Neuronal stem cell (in vitro differentiated cells): ENCODE data around the gene COBLL1.

ENCODE experiments used
- DNase-seq: peaks from one replicate; pipeline ENCODE4 v3.0.0-alpha.2; 2013; ENCODE audit warnings: low spot score
- H2AFZ ChIP-seq: one replicate; pipeline ENCODE4 v1.6.1; 2013; ENCODE audit warnings: mild to moderate bottlenecking, low read length, inconsistent platforms
- H2AK5ac ChIP-seq: 2 replicates; pipeline ENCODE4 v1.6.1; 2013; ENCODE audit warnings: low read depth, mild to moderate bottlenecking, inconsistent platforms, low read length, moderate library complexity, mixed read lengths
- H2BK120ac ChIP-seq: 2 replicates; pipeline ENCODE4 v1.6.1; 2013; ENCODE audit warnings: low read depth, mild to moderate bottlenecking, inconsistent platforms, low read length, moderate library complexity, mixed read lengths
- H2BK12ac ChIP-seq: one replicate; pipeline ENCODE4 v1.6.1; 2013; ENCODE audit warnings: low read length, inconsistent platforms
- H2BK15ac ChIP-seq: 2 replicates; pipeline ENCODE4 v1.6.1; 2013; ENCODE audit warnings: mild to moderate bottlenecking, low read length, inconsistent platforms, mixed read lengths
- H2BK5ac ChIP-seq: one replicate; pipeline ENCODE4 v1.6.1; 2013; ENCODE audit warnings: inconsistent platforms, mild to moderate bottlenecking, low read length, moderate library complexity
- H3K14ac ChIP-seq: one replicate; pipeline ENCODE4 v1.6.1; 2013; ENCODE audit warnings: low read length, inconsistent platforms
- H3K18ac ChIP-seq: 2 replicates; pipeline ENCODE4 v1.6.1; 2013; ENCODE audit warnings: low read length, inconsistent platforms
- H3K23ac ChIP-seq: 2 replicates; pipeline ENCODE4 v1.6.1; 2013; ENCODE audit warnings: low read depth, mild to moderate bottlenecking, mixed read lengths, low read length, inconsistent platforms; ENCODE audit not compliant: poor library complexity
- H3K27ac ChIP-seq: replicated peaks from 3 replicates; pipeline ENCODE4 v1.5.1; 2013; ENCODE audit warnings: low read length, inconsistent platforms
- H3K27me3 ChIP-seq, 3 experiments: 2 replicates each; pipeline ENCODE4 v1.6.1; 2013; ENCODE audit warnings: low read length in 3 of 3, mild to moderate bottlenecking in 2 of 3, inconsistent platforms in 1 of 3, low read depth in 1 of 3, mixed read lengths in 1 of 3, moderate library complexity in 1 of 3; ENCODE audit not compliant: control insufficient read depth in 3 of 3, insufficient read depth in 3 of 3
- H3K36me3 ChIP-seq, 2 donors: replicated peaks in 1 of 2; 2 replicates each; pipeline ENCODE4 v1.6.1; 2013; ENCODE audit warnings: low read length in 2 of 2; ENCODE audit not compliant: control insufficient read depth in 2 of 2, insufficient read depth in 2 of 2
- H3K4ac ChIP-seq: 2 replicates; pipeline ENCODE4 v1.6.1; 2013; ENCODE audit warnings: inconsistent platforms, mild to moderate bottlenecking, low read length, moderate library complexity
- H3K4me1 ChIP-seq, 2 donors: 1 replicate in 1 of 2; 2 replicates in 1 of 2; pipeline ENCODE4 v1.6.1; 2013; ENCODE audit warnings: low read length in 2 of 2, low read depth in 1 of 2; ENCODE audit not compliant: control insufficient read depth in 2 of 2, insufficient read depth in 1 of 2
- H3K4me2 ChIP-seq: one replicate; pipeline ENCODE4 v1.6.1; 2013; ENCODE audit warnings: mild to moderate bottlenecking, low read length, inconsistent platforms; ENCODE audit not compliant: insufficient read depth, poor library complexity, severe bottlenecking
- H3K4me3 ChIP-seq, 2 donors: 2 replicates each; pipeline ENCODE4 v1.5.1; 2013; ENCODE audit warnings: low read length in 2 of 2, mild to moderate bottlenecking in 2 of 2, inconsistent platforms in 1 of 2, moderate library complexity in 1 of 2
- H3K79me1 ChIP-seq: one replicate; pipeline ENCODE4 v1.6.1; 2013; ENCODE audit warnings: low read depth, mild to moderate bottlenecking, inconsistent platforms, low read length, moderate library complexity
- H3K9ac ChIP-seq: one replicate; pipeline ENCODE4 v1.6.1; 2013; ENCODE audit warnings: mild to moderate bottlenecking, low read depth, low read length, inconsistent platforms; ENCODE audit not compliant: poor library complexity
- H3K9me3 ChIP-seq, 2 donors: replicated peaks in 1 of 2; 2 replicates each; pipeline versions ENCODE3 to v1.6.1; 2013; ENCODE audit warnings: low read length in 2 of 2, mild to moderate bottlenecking in 2 of 2, inconsistent platforms in 1 of 2, low read depth in 1 of 2, mixed read lengths in 1 of 2, moderate library complexity in 1 of 2; ENCODE audit not compliant: control insufficient read depth in 2 of 2, insufficient read depth in 1 of 2
- H4K8ac ChIP-seq: one replicate; pipeline ENCODE4 v1.6.1; 2013; ENCODE audit warnings: low read depth, mild to moderate bottlenecking, inconsistent platforms, low read length, moderate library complexity
- H4K91ac ChIP-seq: one replicate; pipeline ENCODE4 v1.6.1; 2013; ENCODE audit warnings: low read length, low read depth, mild to moderate bottlenecking, inconsistent platforms; ENCODE audit not compliant: poor library complexity
- WGBS, 2 donors: extraction: QIAGEN DNeasy Blood & Tissue Kit; methylation state at CpG; one replicate each; pipeline ENCODE4 v1.1.7; 2013; ENCODE audit warnings: missing lambda C conversion rate in 2 of 2, mixed read lengths in 1 of 2; ENCODE audit not compliant: insufficient read length in 2 of 2, insufficient replicate concordance in 1 of 2; ENCODE audit errors: extremely low coverage in 2 of 2; 5-methylcytosine and 5-hydroxymethylcytosine counted together

The COBLL1 gene

DNA sequence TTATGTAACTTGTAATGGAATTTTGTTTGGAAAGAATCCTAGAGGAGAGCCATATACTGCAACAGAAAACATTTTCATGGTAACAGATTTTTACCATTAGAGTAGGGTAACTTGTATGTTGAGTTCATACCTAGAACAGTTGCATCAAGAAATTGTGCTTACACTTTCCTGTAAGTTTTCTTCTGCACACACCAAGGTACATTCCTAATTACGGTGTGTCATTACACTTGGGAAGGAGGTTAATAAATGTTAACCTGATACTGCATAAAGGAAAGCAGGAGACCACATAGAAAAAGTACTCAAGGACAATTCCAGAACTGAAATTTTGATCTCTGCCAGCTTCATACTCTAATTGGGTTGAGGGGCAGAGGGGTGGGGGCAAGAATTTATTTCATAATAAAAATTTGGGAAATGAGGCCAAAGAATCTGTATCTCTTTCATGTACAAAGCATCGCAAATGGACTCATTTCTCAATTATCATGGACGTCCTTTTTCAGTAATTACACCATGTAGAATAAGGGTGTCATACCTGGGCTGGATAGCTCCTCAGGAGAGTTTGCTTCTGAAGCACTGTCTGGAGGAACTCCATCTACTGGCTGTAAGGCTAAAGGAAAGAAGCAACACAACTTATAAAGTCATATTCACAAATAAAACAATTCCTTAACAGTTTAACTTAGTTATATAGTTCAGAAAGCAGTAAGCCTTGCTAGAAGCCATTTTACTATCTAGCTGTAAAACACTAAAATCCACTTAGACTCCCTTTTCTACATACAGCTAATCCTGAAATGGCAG is 137.5 kb downstream of the COBLL1 start:
- Histone ChIP-seq H3K18ac (no peak overlapping the region), H3K27ac (no peak overlapping the region), H3K23ac (no peak overlapping the region), H2BK12ac (no peak overlapping the region), H3K79me1 (no peaks in the 10 kb centered on the region), H2BK5ac (no peak overlapping the region), H4K8ac (no peak overlapping the region), H3K14ac (no peak overlapping the region), H3K9ac (no peak overlapping the region), H3K4me2 (no peak overlapping the region), H3K4me3 (no peak overlapping the region), H2AFZ (no peak overlapping the region), H3K27me3 (no peaks in the 10 kb centered on the region), H3K4ac (no peak overlapping the region), H4K91ac (no peak overlapping the region), H2BK120ac (no peak overlapping the region), H3K4me1 (no peaks in the 10 kb centered on the region), H2BK15ac (no peak overlapping the region), H3K36me3 (no peaks in the 10 kb centered on the region), H3K9me3 (no peaks in the 10 kb centered on the region), H2AK5ac (no peak overlapping the region)
- WGBS, 2 donors = no CpG with 5 or more reads among the region's 3 CpGs
- no peak for DNase-seq

DNA sequence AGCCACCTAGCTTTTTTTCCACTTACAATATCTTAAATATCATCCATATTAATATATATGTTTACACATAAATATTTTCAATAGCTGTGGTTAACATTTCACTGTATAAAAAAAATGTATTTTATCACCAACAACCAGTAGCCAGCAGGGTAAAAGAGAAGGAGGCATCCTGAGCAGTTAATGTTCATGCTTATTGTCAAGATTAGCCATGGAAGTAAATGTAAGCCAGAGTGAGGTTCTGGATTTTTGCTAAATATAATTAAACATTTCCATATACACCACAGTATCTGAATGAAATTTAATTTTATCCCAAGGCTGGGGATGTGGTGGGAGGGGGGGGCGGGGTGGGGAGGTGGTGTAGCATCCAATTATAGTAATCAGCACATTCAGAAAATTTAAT is 140.1 kb downstream of the COBLL1 start:
- no peaks in the 10 kb centered on the region for H3K79me1 ChIP-seq
- H3K4me3 ChIP-seq = no peak overlapping the region
- H3K18ac ChIP-seq = no peak overlapping the region
- H2AK5ac ChIP-seq = no peak overlapping the region
- DNase-seq = no peak
- H2BK120ac ChIP-seq = no peak overlapping the region
- no peak overlapping the region for H3K4me2 ChIP-seq
- no peak overlapping the region for H2BK5ac ChIP-seq
- no peaks in the 10 kb centered on the region for H3K4me1 ChIP-seq
- H3K14ac ChIP-seq = no peak overlapping the region
- H3K9ac ChIP-seq = no peak overlapping the region
- no peaks in the 10 kb centered on the region for H3K9me3 ChIP-seq
- no peak overlapping the region for H4K8ac ChIP-seq
- no peak overlapping the region for H2AFZ ChIP-seq
- no CpG with 5 or more reads among the region's 1 CpG for WGBS, 2 donors
- no peak overlapping the region for H4K91ac ChIP-seq
- no peak overlapping the region for H2BK15ac ChIP-seq
- H3K23ac ChIP-seq = no peak overlapping the region
- no peaks in the 10 kb centered on the region for H3K36me3 ChIP-seq
- H3K4ac ChIP-seq = no peak overlapping the region
- H3K27ac ChIP-seq = no peak overlapping the region
- no peak overlapping the region for H2BK12ac ChIP-seq
- H3K27me3 ChIP-seq = no peaks in the 10 kb centered on the region

DNA sequence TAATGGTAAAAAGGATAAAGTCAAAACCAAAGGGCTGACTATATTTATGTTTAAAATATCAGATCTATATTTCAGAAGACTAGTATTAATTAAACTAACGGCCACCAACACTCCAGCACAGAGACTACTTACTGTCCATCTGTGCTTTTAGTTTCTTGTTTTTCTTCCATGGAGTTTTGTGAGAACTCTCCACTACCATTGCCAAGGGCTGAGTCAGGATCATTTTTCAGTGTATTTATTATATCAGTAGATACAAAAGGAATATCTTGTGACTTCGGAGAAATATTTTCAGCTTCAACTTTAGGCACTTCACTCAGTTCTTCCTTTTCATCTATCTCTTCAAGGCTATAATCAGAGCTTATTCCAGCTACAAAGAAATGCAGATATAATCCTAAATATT is 141.2 kb downstream of the COBLL1 start:
- no peak for DNase-seq
- no CpG with 5 or more reads among the region's 2 CpGs for WGBS, 2 donors
- no peak overlapping the region for H2BK12ac ChIP-seq

GRCh38 chr2:164697688-164698461 is 143.7 kb downstream of the COBLL1 start:
- Histone ChIP-seq H3K79me1 (no peaks in the 10 kb centered on the region), H2BK120ac (no peak overlapping the region), H2AFZ (no peak overlapping the region), H3K27me3 (no peaks in the 10 kb centered on the region), H4K8ac (no peak overlapping the region), H2BK12ac (no peak overlapping the region), H3K4me1 (peaks cover 0 to 2% of the 10 kb centered on the region in 2 donors), H3K9me3 (no peaks in the 10 kb centered on the region), H3K4me3 (no peak overlapping the region), H3K18ac (no peak overlapping the region), H3K4me2 (no peak overlapping the region), H3K14ac (no peak overlapping the region), H3K36me3 (no peaks in the 10 kb centered on the region), H3K4ac (no peak overlapping the region), H3K23ac (no peak overlapping the region), H3K27ac (no peak overlapping the region), H4K91ac (no peak overlapping the region), H2BK15ac (no peak overlapping the region), H2AK5ac (no peak overlapping the region), H2BK5ac (no peak overlapping the region), H3K9ac (no peak overlapping the region)
- WGBS, 2 donors = no CpG with 5 or more reads among the region's 3 CpGs
- DNase-seq = no peak

More for the DNA sequence above, 141.2 kb downstream of the COBLL1 start:
- Histone ChIP-seq H3K4me1 (no peaks in the 10 kb centered on the region), H2BK15ac (no peak overlapping the region), H3K4me2 (no peak overlapping the region), H3K27ac (no peak overlapping the region), H3K9ac (no peak overlapping the region), H2AK5ac (no peak overlapping the region), H2BK5ac (no peak overlapping the region), H3K9me3 (no peaks in the 10 kb centered on the region), H3K4ac (no peak overlapping the region), H4K91ac (no peak overlapping the region), H3K23ac (no peak overlapping the region), H3K18ac (no peak overlapping the region), H3K79me1 (no peaks in the 10 kb centered on the region), H3K14ac (no peak overlapping the region), H2BK120ac (no peak overlapping the region), H3K36me3 (no peaks in the 10 kb centered on the region), H2AFZ (no peak overlapping the region), H4K8ac (no peak overlapping the region), H3K4me3 (no peak overlapping the region), H3K27me3 (no peaks in the 10 kb centered on the region)
